Left ventricle myocardium inferior (tissue), 1 donor: ENCODE data around the gene HID1. TPM values are rescaled to one million over a fixed set of nuclear protein-coding genes. Genes with fewer than 3 reads are reported as not detected.
A peak's percentile ranks its signal among the peaks of the same experiment; 100 is the strongest.

Source experiments
- DNase-seq: peaks from one replicate; pipeline ENCODE4 v3.0.0-alpha.2; 2020
- H3K27ac ChIP-seq: fragments of 200-600 bp; replicated peaks from 2 replicates; pipeline ENCODE4 v1.8.0; 2021
- H3K27me3 ChIP-seq: fragments of 200-600 bp; 2 replicates; pipeline ENCODE4 v1.8.0; 2021; ENCODE audit warnings: low read depth
- H3K36me3 ChIP-seq: fragments of 200-600 bp; 2 replicates; pipeline ENCODE4 v1.8.0; 2021
- H3K4me1 ChIP-seq: fragments of 200-600 bp; 2 replicates; pipeline ENCODE4 v1.8.0; 2021
- H3K4me3 ChIP-seq: fragments of 200-600 bp; 2 replicates; pipeline ENCODE4 v1.8.0; 2021; ENCODE audit warnings: mild to moderate bottlenecking, moderate library complexity
- H3K9me3 ChIP-seq: fragments of 200-600 bp; replicated peaks from 2 replicates; pipeline ENCODE4 v1.8.0; 2021
- CTCF ChIP-seq: fragments of 200-600 bp; IDR thresholded peaks from 2 replicates; pipeline ENCODE4 v1.8.0; 2021; ENCODE audit warnings: antibody characterized with exemption, mild to moderate bottlenecking, borderline replicate concordance
- intact Hi-C: fragments of 100-400 bp; cut with micrococcal nuclease; formaldehyde crosslinking; loops from one replicate; pipeline ENCODE4 v1.11.0; 2022
- long read RNA-seq: library from polyadenylated mRNA; unstranded; transcript quantifications from one replicate; pipeline ENCODE4 v2.0.0, GENCODE V29; 2021
- total RNA-seq: library from RNA; stranded (reverse); fragmentation: NEBNext Ultra II Directional; extraction: Animal tissue kit (Norgen Biotek cat#: 25700); gene quantifications from one replicate; pipeline ENCODE4 v1.2.1, GENCODE V29; 2021
- donor health status: DM: no; HTN: yes; CAD: no; lungs with severe emphysema.

HID1 gene, protein sequence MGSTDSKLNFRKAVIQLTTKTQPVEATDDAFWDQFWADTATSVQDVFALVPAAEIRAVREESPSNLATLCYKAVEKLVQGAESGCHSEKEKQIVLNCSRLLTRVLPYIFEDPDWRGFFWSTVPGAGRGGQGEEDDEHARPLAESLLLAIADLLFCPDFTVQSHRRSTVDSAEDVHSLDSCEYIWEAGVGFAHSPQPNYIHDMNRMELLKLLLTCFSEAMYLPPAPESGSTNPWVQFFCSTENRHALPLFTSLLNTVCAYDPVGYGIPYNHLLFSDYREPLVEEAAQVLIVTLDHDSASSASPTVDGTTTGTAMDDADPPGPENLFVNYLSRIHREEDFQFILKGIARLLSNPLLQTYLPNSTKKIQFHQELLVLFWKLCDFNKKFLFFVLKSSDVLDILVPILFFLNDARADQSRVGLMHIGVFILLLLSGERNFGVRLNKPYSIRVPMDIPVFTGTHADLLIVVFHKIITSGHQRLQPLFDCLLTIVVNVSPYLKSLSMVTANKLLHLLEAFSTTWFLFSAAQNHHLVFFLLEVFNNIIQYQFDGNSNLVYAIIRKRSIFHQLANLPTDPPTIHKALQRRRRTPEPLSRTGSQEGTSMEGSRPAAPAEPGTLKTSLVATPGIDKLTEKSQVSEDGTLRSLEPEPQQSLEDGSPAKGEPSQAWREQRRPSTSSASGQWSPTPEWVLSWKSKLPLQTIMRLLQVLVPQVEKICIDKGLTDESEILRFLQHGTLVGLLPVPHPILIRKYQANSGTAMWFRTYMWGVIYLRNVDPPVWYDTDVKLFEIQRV
- 7.2 TPM for total RNA-seq
- long read RNA-seq, transcript HID1-202 (19 exons, 3,271 nt) = major isoform, 5 of 16 reads
- long read RNA-seq, partial matches to known transcripts = 9 of 16 reads
- long read RNA-seq, other reads (novel, unspliced or antisense) = 2 of 16 reads

- Histone ChIP-seq H3K4me1 (peaks cover 40% of the 10 kb centered on the region), H3K27ac (peak within 1 kb of the TSS; percentile 82), H3K27me3 (peaks cover 27% of the 10 kb centered on the region), H3K9me3 (no peaks in the 10 kb centered on the region), H3K36me3 (no peaks in the 10 kb centered on the region), H3K4me3 (peak within 1 kb of the TSS; percentile 86)
- TF ChIP-seq CTCF = no peak
- DNase-seq = peak; percentile 60
- intact Hi-C loops = no loop called here
Measured at GRCh38 chr17:74972107-74972972, at the start of gene HID1. TSS of gene HID1 (minus strand) at chr17:74972759. CDS start at chr17:74972656, 103 bp downstream.

GRCh38 chr17:75020331-75021110 lies 48.0 kb upstream of the HID1 start:
- Histone ChIP-seq H3K27ac (no peak overlapping the region), H3K9me3 (no peaks in the 10 kb centered on the region), H3K4me3 (no peak overlapping the region), H3K27me3 (no peaks in the 10 kb centered on the region), H3K4me1 (no peaks in the 10 kb centered on the region), H3K36me3 (peaks cover 58% of the 10 kb centered on the region)
- TF ChIP-seq CTCF = no peak
- no peak for DNase-seq
- intact Hi-C loops = no loop called here

DNA sequence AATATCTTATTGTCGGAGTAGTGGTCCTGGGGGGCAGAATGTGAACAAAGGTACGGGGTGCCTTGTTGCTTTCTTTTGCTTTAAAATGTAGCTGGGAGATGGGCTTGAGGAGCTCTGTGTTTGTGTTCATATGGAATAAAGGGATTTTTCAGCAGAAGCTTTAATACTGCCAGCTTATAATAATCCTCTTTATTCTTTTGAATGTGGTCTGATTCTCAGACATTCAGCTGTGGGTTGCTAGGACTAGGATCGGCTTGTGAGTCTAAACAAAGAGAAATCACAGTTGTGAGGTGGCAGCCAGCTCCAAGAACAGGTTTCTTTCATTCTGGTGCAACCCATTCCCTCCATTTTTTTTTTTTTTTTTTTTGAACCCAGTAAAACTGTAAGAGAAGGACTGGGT lies 47.2 kb upstream of the HID1 start:
- no peaks in the 10 kb centered on the region for H3K4me1 ChIP-seq
- peaks cover 58% of the 10 kb centered on the region for H3K36me3 ChIP-seq
- no peaks in the 10 kb centered on the region for H3K9me3 ChIP-seq
- no peak for DNase-seq
- no peak overlapping the region for H3K4me3 ChIP-seq
- H3K27ac ChIP-seq = no peak overlapping the region
- no peaks in the 10 kb centered on the region for H3K27me3 ChIP-seq
- intact Hi-C loops = no loop called here
- TF ChIP-seq CTCF = no peak

DNA sequence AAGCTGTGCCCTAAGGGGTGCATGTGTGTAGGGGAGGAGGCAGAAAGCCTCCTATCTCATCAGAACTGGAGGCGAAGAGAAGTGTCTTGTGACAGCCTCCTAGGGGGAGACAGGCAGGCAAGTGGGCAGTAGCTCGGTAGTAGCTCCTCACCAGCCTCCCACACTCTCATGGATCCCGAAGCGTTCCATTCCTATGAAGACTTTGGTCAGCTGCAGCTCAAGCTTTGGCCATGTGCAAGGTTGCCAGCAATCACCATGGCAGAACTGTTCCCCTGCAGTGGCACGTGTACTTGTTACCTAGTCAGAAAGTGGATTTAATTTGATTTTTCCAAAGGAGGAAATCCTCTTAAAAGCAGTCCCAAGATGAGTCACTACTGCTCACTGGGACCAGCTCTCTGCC lies 46.6 kb upstream of the HID1 start:
- intact Hi-C loops = no loop called here
- Histone ChIP-seq H3K27ac (no peak overlapping the region), H3K27me3 (no peaks in the 10 kb centered on the region), H3K9me3 (no peaks in the 10 kb centered on the region), H3K4me1 (no peaks in the 10 kb centered on the region), H3K4me3 (no peak overlapping the region), H3K36me3 (peaks cover 58% of the 10 kb centered on the region)
- DNase-seq = no peak
- no peak for TF ChIP-seq CTCF
